HG03460 (cell line): Measurements from ENCODE around the gene PITPNM3.
"Not testable (repeated sequence)": the region's sequence is repeated elsewhere in the genome, so short reads cannot be mapped to it uniquely, and the experiment has no call there.

Experiments
- ATAC-seq: cut with Tn5 transposase; IDR thresholded peaks from one replicate; pipeline ENCODE4 v1.9.1; 2021; ENCODE audit not compliant: unreplicated experiment

The PITPNM3 gene

GRCh38 chr17:6502142-6502541 is 54.2 kb downstream of the PITPNM3 start:
- ATAC-seq, result no peak

- no peak for ATAC-seq
Observed at GRCh38 chr17:6501359-6501758, 55.0 kb downstream of the PITPNM3 start.

GRCh38 chr17:6498901-6499540 is 57.3 kb downstream of the PITPNM3 start:
- ATAC-seq, result no peak

GRCh38 chr17:6498356-6498755 is 58.0 kb downstream of the PITPNM3 start:
- no peak for ATAC-seq

- no peak for ATAC-seq
Observed at GRCh38 chr17:6497496-6498221, 58.7 kb downstream of the PITPNM3 start.

- no peak for ATAC-seq
Observed at GRCh38 chr17:6496640-6497441, 59.5 kb downstream of the PITPNM3 start.

- ATAC-seq, result no peak
Observed at GRCh38 chr17:6496116-6496481, 60.3 kb downstream of the PITPNM3 start.

- ATAC-seq, result no peak
Observed at GRCh38 chr17:6495450-6496115, 60.8 kb downstream of the PITPNM3 start.

GRCh38 chr17:6494239-6494941 is 62.0 kb downstream of the PITPNM3 start:
- ATAC-seq, result no peak

GRCh38 chr17:6492892-6493674 is 63.3 kb downstream of the PITPNM3 start:
- ATAC-seq, result no peak

- ATAC-seq, result no peak
Observed at GRCh38 chr17:6491071-6491700, 65.2 kb downstream of the PITPNM3 start.

- ATAC-seq, result no peak
Observed at GRCh38 chr17:6489016-6489550, 67.3 kb downstream of the PITPNM3 start.

- ATAC-seq, result no peak
Observed at GRCh38 chr17:6488008-6488539, 68.3 kb downstream of the PITPNM3 start.

GRCh38 chr17:6487251-6488007 is 68.9 kb downstream of the PITPNM3 start:
- ATAC-seq, result no peak

GRCh38 chr17:6485646-6486412 is 70.5 kb downstream of the PITPNM3 start:
- no peak for ATAC-seq

GRCh38 chr17:6483507-6483906 is 72.8 kb downstream of the PITPNM3 start:
- ATAC-seq, result no peak

GRCh38 chr17:6482796-6483195 is 73.6 kb downstream of the PITPNM3 start:
- ATAC-seq, result not testable (repeated sequence)

GRCh38 chr17:6482105-6482455 is 74.3 kb downstream of the PITPNM3 start:
- ATAC-seq, result no peak
